GM18507 (cell line): Measurements from ENCODE around the gene RAB40B.

ENCODE experiments used
- DNase-seq: peaks from one replicate; pipeline ENCODE4 v3.0.0; 2011; ENCODE audit warnings: low read depth; ENCODE audit not compliant: insufficient read length; ENCODE audit errors: extremely low spot score
- FAIRE-seq: peaks from 2 replicates; lab custom pipeline; 2011; peaks lifted over from hg19 to GRCh38; lab: Jason Lieb, UNC

RAB40B gene

GRCh38 chr17:82636626-82637598 lies 61.6 kb downstream of the RAB40B start:
- FAIRE-seq (no peak), DNase-seq (no peak)

DNA sequence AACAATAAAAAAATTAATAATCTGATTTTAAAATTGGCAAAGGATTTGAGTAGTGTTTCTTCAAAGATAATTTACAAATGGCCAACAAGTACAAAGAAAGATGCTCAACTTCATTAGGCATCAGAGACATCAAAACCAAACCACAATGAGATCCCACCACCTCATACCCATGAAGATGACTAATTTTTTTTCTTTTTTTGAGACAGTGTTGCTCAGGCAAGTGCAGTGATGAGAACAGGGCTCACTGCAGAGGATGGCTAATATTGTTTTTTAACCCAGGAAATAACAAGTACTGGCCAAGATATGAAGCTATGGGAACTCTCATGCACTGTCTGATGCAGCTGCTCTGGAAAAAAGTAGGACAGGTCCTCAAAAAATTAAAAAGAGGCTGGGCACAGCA lies 65.2 kb downstream of the RAB40B start:
- FAIRE-seq, result no peak
- DNase-seq, result no peak

- FAIRE-seq, result no peak
- no peak for DNase-seq
These were observed 66.0 kb downstream of the RAB40B start for GRCh38 chr17:82632451-82632850.

DNA sequence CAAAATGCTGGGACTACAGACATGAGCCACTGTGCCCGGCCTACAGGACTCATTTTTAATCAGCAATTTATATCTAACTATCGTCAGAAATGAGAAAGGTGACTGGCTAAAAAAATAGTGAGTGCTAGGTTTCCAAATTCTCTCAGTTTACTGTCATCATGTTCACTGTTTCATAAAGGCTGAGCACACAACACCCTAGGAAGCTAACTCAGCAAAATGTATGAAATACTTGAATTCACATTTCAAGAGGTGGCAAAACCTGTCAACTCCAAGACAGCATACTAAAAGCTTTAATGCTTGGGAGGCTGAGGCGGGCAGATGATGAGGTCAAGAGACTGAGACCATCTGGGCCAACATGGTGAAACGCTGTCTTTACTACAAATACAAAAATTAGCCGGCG lies 67.0 kb downstream of the RAB40B start:
- no peak for FAIRE-seq
- no peak for DNase-seq

GRCh38 chr17:82630212-82630611 lies 68.3 kb downstream of the RAB40B start:
- DNase-seq, result no peak

DNA sequence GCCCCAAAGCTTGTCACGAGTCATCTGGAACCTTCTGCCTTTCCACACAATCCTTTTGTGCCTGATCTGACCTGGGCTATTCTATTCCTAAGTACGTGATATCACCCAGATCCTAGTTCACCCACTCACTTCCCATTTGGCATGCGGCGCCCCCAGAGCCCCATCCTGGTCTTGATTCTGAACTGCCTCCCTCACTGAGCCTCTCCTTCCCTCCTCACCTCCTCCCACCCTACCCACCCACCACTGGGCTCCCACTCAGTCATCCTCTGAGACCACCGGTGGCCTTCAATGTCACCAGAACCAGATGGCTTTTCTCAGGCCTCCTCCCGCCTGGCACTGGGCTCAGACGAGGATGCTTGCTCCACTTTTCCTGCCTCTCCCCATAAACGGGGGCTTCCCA lies 68.8 kb downstream of the RAB40B start:
- FAIRE-seq (no peak), DNase-seq (no peak)

More at GRCh38 chr17:82630212-82630611, 68.3 kb downstream of the RAB40B start:
- FAIRE-seq, result no peak

- no peak for FAIRE-seq
These were observed 71.1 kb downstream of the RAB40B start for GRCh38 chr17:82627405-82627804.

DNA sequence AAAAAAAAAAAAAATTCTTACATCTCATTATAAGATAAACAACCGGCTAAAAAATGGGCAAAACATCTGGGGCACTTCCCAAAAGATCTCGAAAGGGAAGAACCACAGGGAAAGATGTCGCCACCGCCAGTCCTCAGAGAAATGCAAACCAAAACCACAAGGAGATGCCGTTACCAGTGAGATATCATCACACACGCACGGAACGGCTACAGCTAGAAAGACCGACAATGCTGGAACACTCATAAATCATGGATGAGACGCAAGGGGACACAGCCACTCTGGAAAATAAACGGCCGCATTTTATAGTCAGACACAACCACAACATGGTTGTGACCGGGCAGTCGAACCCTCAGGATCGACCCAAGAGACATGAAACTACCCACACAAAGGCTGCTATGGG lies 74.8 kb downstream of the RAB40B start:
- DNase-seq (no peak), FAIRE-seq (no peak)

More at GRCh38 chr17:82627405-82627804, 71.1 kb downstream of the RAB40B start:
- no peak for DNase-seq

- no peak for DNase-seq
- no peak for FAIRE-seq
These were observed 78.9 kb downstream of the RAB40B start for GRCh38 chr17:82619641-82620040.

DNA sequence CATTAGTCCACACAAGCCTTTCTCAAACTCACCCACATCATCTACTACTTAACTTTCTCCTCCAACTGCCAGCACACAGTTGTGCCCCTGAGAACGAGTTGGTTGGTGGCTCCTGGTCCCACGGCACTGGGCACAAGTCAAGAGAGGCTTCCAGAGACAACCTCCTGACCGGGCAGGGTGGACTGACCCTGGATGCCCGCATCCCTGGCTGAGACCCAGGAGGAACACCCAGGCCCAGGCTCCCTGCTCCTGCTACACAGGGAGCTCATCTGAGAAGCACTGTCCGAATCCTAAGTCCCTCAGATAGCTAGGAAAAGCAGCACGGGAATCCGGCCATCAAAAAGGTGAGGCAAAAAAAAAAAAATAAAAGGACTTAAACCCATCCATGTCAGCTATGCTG lies 79.3 kb downstream of the RAB40B start:
- FAIRE-seq (no peak), DNase-seq (no peak)

DNA sequence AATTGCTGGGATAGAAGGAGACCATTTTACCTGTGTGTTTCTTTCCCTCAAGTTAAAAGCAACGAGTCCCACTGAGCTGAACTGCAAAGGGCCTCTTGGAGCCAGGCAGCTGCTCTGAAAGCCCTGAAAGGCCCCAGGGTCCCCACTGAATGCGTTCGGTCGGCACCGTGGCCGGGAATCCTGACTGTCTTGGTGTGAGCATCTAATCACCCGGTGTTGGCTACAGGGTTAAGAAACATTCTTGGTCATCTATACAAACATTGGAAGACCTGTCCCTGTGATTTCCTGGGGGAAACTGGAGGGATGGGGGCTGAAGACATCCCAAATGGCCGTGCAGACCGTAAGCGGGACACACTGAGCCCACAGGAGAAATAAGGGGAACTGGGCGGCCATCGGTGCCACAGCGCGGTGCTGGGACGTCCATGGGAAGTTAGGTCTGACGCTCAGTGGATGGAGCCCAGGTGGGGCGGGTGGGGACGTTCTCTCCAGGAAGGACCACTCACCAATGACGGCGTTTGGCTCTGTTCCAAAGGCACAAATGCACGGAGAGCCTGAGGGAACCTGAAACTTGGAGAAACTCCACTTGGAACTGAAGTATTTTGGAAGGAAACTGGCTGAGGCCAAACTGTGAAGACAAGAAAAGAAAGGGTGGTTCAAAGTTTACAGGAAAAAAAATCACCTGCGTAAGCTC lies 82.3 kb downstream of the RAB40B start:
- no peak for DNase-seq
- FAIRE-seq, result no peak

GRCh38 chr17:82615084-82616020 lies 83.1 kb downstream of the RAB40B start:
- DNase-seq, result no peak
- FAIRE-seq, result no peak

- DNase-seq (no peak), FAIRE-seq (no peak)
These were observed 84.3 kb downstream of the RAB40B start for GRCh38 chr17:82614095-82614631.

GRCh38 chr17:82613283-82614094 lies 85.0 kb downstream of the RAB40B start:
- FAIRE-seq (no peak), DNase-seq (no peak)

- FAIRE-seq (no peak), DNase-seq (no peak)
These were observed 87.1 kb downstream of the RAB40B start for GRCh38 chr17:82611140-82612058.

- DNase-seq, result no peak
- no peak for FAIRE-seq
These were observed 88.8 kb downstream of the RAB40B start for GRCh38 chr17:82609655-82610054.

DNA sequence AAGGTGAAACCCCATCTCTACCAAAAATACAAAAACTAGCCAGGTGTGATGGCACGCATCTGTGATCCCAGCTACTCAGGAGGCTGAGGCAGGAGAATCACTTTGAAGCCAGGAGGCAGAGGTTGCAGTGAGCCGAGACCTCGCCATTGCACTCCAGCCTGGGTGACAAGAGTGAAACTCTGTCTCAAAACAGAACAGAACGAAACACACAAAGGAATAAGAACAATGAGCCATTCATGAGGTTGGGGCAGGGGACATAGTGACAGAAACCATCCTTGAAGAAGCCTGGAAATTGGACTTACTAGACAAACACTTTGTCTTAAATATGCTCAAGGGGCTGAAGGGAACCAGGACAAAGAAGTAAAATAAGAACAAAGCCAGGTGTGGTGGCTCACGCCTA lies 89.7 kb downstream of the RAB40B start:
- no peak for FAIRE-seq

More for the DNA sequence above, 89.7 kb downstream of the RAB40B start:
- no peak for DNase-seq
